ENCODE data around the gene VPS37B.
"Not testable (repeated sequence)": the region's sequence is repeated elsewhere in the genome, so short reads cannot be mapped to it uniquely, and the experiment has no call there.

Gene VPS37B

DNA sequence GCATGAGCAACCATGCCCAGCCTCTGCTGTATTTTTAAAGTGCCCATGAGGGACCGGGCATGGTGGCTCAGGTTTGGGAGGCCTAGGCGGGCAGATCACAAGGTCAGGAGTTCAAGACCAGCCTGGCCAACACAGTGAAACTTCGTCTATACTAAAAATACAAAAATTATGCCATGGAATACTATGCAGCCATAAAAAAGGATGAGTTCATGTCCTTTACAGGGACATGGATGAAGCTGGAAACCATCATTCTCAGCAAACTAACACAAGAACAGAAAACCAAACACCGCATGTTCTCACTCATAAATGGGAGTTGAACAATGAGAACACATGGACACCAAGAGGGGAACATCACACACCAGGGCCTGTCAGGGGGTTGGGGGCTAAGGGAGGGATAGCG is 9.3 kb upstream of the VPS37B start:
- DNase-seq (ENCODE audit: low read depth): not testable (repeated sequence)

DNA sequence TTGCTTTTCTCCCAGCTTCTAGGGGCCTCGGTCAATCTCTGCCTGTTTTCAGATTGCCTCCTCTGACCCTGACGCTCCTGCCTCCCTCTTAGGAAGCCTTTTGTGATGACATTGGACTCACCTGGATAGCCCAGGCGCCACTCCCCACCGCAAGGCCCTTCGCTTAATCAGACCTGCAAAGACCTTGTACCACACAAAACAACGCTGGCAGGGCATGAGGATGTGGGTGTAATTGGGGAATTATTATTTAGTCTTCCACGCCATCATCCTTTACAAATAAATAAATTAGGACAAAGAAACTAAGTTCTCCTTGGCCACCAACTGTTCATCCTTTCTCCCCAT is 7.7 kb upstream of the VPS37B start:
- DNase-seq (ENCODE audit: low read depth): no peak

DNA sequence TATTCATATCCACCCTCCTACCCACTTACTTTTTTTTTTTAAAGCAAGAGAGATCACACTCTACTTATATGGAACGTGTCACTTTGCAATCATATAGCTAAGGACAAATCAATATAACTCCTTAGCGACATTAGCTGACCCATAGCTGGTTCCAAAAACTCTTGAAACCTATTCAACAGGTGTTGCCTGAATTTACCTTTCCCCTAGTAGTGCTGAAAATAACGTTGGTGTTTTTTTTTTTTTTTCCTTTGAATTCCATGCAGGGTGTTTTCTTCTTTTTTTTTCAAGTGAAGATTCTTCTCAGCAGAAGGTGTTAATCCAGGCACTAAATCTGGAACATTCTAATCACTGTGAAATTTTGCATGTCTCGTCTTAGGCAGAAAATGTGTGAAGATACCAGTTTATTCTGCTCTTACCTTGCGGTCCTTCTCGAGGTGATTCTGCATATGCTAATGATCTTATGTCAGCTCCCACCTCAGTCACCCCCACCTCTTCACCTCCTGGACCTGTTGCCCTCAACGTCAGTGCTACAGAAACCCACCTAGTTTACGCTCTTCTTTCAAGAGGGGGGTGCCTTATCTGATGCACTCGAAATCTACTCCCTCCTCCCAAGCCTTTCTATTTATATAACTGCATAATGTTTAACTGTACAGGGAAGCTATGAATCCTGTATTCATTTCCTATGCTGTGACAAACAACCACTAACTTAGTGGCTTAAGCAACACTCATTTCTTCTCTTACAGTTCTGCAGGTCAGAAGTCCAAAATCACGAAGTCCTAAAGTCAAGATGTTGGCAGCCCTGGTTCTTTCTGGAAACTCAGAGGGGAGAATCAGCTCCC is 7.1 kb upstream of the VPS37B start:
- no peak for DNase-seq (ENCODE audit: low read depth)

DNA sequence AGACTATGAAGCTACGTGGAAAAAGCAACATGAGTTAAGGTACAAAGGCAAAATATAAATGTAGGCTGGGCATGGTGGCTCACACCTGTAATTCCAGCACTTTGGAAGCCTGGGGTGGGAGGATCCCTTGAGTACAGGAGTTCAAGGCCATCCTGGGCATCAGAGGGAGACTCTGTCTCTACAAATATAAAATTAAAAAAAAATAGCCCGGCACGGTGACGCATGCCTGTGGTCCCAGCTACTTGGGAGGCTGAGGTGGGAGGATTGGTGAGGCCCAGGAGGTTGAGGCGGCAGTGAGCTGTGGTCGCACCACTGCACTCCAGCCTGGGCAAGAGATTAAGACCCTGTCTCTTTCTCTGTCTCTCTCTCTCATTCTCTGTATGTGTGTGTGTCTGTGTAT is 4.0 kb upstream of the VPS37B start:
- no peak for DNase-seq (ENCODE audit: low read depth)

DNA sequence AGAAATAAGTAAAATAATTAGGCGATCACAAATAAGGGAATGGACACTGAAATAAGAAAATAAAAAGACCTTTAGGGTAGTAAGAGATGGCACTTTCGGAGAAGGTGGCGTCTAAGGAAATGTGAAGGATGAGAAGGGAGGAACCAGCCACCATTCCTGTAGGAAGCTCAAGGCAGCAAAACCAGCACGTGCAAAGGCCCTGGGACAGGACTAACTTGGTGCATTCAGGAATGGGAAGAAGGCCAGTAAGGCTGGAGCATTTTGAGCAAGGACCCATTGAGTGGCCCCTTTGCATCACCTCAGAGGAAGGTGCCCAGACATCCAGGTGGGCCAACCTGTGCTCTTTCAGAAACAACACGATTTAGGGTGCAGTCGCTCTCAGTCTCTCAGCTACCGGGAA is 738 bp upstream of the VPS37B start:
- no peak for DNase-seq (ENCODE audit: low read depth)

DNA sequence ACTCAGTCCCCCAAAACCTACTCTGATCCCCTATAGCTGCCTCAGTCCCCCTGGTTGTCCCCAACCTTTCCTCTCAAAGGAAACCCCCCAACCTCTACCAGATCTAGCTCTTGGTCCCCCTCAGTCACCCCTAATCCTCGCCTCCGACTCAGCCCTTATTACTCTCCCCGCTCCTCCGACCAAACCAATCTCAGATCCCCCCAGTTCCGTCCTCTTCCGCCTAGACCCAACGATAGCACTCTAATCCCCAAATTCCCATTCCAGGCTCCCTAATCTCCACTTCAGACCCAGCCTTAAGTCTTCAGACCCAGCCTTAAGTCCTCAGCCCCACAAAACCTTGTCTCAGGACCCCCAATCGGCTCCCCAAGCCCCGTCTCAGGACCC is 612 bp downstream of the VPS37B start:
- DNase-seq (ENCODE audit: low read depth): no peak

DNA sequence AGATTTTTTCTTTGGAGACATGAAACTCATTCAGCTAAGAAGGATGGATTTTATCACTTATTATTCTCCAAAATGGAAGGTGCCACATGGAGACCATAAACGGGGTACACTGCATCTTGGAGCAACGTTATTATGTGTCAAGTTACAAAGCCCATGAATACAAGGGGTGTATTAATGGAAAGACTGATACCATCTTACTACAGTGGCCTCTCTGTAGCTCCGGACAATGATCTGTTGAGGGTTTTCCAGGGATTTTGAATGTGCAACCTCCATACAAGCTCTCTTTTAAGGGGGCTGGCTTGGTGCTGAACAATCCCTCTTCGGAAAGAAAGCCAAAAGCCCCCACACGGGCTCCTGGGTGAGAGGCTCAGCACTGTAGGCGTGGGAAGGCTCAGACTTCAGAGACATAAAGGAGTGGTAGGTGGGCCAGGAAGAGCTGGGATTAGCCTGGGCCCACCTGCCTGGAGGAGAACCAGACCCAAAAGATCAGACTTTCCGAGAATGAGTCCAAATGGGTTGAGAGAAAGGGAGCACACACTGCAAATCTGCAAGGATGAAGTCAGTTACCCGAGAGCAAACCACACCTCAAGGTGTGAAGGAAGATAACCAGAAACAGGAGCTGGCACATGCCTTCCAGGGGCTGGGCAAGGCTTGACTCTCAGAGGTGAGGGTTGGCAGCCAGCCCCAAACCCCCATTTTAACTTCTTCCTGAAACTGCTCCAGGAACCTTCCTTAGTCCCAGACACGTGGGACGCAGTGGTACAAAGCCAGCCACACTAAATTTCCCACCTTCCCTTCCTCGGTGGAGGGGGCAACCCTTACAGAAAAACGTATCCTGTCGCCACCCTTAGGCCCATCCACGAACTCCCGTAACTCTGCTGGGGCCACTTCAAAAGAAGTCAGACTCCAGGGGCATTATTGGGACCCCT is 1.5 kb downstream of the VPS37B start:
- no peak for DNase-seq (ENCODE audit: low read depth)

DNA sequence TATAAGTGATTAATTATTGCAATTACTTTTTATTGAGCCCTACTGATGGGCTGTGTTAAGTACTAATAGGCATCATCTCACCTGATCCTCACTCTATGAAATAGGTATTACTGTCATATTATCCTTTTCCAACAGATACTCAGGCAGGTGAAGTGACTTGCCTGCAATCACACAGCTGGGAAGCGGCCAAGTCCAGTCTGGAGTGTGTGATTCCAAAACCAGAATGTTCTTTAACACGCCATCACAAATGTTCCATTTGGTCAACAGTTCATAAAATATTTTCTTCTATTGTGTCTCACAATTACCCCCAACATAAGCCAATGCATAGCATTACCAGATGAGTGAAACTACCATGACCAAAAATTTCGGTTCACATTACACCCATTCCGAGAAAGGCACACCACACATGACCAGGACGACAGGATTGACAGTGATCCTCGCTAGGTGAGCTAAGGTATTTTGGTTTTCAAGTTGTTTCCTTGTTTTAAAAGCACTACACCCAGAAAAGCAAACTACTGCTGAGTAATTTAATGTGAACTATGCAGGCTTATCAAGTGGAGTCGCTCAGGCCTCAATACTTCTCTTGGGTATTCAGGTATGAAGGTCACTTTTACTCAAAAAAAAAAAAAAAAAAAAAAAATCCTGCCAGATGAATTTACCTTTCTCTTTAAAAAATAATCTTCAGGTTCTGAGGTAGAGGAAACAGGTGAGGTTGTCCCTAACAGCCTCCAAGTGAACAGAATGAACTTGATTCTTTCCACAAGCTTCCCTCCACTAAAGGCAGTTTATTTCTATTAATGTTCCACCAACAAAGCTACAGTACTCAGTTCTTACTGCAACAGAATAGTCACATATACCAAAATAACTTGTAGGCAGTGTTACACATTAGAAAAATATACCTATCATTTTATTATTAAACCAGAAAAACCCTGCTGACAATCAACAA is 2.4 kb downstream of the VPS37B start:
- no peak for DNase-seq (ENCODE audit: low read depth)

DNA sequence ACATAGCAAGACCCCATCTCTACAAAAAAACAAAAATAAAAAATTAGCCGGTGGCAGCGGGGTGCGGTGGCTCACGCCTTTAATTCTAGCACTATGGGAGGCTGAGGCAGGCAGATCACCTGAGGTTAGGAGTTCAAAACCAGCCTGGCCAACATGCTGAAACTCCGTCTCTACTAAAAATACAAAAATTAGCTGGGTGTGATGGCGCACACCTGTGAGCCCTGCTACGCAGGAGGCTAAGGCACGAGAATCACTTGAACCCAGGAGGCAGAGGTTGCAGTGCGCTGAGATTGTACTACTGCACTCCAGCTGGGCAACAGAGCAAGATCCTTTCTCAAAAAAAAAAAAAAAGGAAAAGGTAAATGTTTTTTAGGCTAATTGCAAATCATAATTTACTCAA is 3.2 kb downstream of the VPS37B start:
- not testable (repeated sequence) for DNase-seq (ENCODE audit: low read depth)

DNA sequence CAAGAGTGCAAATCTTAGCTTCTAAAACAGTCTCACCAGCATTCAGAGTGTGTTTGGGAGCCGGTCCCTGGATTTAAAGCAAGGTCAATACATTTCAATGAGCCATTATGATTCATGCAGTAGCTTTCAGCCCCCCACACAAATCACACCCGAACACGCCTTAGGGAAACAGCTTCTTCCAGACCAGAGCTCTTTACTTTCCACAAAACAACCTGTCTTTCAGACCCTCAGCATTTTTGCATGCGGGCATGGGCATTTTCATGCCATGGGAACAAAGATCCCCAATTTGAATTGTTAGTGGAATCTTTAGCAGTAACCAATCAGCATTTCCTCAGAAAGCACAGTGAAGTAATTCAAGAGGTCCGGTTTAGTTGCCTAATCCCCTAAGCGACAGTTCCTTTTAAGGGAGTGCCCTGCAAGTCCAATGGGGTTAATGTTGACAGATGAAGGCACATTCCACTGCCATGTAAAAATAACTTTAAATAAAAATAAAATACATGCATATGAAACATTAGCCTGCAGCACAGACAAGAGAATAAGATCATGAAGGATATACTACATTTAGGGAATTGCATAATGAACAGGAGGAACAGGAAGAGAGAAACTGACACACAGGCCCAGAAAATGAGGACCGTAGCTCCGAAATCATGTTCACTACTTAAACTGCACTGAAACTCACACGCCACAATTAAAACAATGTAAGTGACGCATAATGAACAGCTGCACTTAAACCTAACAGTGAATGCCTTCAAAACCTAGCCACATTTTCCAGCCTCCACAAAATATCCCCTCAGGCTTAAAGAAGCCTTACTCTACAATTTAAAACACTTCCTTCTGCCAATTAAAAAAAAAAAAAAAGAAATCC is 4.0 kb downstream of the VPS37B start:
- DNase-seq (ENCODE audit: low read depth): no peak

DNA sequence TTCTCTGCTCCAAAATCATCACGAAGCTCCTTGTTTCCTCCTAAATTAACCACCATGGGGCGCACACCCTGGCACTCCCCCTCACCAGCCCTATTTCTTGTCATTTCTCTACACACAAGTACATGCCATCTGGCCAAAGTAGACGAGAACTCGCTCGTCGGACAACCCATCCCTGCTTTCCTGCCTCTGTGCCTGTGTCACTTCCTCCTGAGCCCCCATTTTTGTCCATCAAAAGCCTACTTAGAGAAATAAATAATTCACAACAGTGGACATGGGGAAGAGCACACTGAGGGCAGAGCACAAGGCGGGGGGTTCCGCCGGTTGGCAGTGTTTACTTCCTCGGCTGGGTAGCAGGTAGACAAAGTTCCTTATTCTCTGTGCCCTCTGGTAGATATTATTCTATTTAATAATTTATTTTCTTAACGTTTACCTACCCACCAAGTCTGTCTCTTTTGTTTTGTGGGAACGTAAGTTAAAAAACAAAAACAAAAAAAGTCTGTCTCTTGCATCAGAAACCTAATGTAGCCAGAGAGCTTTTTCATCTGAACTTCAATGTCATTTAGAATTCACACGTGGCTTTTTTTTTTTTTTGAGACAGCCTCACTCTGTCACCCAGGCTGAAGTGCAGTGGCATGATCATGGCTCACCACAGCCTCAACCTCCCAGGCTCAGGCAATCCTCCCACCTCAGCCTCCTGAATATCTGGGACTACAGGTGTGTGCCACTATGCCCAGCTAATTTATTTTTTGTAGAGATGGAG is 6.0 kb downstream of the VPS37B start:
- DNase-seq (ENCODE audit: low read depth): no peak

DNA sequence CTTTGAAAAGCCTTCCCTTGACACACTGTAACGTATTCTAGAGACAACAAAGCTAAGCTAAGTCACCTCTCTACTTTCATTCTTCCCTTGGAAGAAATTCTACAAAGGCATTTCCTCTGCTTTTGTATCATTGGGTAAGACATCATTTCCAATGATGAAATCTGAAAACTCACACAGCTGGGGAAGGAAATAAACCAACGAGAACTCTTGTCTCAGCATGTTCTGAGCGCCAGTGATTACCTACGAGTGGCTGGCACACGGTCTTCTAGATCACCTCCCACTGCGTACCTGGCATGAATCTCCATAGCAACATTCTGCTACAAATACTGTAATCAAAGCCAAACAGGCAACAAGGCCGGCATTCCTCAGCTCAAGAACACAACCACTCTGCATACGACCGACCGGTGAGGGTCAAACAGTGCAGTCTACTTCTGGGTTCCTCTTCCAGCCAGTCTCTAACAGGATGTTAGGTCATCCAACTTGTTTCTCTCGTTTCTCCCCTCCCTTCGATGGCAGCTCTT is 7.6 kb downstream of the VPS37B start:
- no peak for DNase-seq (ENCODE audit: low read depth)

DNA sequence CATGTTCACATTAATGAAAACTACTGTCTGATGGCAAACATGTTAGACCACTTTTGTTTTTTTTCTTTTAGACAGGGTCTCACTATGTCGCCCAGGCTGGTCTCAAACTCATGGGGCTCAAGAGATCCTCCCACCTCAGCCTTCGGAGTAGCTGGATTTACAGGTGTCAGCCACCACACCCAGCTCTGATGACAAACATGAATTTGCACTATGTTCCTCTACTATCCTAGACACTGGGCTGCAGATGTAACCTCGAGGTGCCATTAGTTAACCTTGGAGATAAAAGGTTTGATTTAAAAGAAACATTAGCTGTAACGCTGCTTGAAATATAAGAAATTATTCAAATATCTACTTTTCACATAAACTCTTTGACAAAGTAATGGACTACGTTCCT is 8.1 kb downstream of the VPS37B start:
- no peak for DNase-seq (ENCODE audit: low read depth)

DNA sequence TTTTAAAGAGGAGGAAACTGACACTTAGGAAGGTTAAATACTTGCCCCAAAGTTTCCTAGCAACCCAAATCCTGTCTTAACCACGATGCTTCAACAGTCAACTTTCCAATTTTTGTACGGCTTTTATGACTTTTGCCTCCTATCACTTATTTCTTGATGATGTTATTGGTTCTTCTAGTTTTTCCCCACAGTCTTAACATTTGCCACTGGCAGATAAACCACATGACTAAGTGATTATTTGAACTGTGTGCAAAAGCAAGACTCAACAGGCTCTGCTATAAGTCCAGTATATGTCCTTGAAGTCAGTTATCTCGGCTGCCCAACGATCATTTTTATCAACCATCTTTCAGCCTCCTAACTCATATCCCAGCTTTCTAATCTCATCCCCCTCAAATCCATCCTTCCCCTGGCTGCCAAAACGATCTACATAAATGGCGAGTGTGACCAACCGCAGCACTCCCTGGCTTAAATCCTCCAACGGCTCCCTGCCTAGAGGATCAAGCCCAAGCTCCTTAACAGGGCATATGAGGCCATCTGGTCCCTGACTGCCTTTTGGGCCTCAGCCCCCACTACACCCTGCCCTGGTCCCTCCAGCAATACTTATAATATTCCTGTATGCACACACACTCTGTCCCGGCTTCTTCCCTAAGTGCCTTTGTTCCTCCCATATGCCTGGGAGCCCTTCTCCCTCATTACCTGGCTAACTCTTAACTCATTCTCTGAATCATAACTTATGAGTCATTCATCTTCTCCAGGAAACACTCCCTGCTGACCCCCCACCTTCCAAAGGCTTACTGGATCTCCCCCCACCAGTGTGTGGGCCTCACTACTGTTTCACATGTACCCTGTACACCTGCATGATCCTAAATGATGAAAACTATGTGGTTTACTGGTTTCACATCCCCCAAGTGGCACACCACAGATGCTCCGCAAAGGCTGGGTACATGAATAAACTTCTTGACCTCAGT is 8.8 kb downstream of the VPS37B start:
- no peak for DNase-seq (ENCODE audit: low read depth)

DNA sequence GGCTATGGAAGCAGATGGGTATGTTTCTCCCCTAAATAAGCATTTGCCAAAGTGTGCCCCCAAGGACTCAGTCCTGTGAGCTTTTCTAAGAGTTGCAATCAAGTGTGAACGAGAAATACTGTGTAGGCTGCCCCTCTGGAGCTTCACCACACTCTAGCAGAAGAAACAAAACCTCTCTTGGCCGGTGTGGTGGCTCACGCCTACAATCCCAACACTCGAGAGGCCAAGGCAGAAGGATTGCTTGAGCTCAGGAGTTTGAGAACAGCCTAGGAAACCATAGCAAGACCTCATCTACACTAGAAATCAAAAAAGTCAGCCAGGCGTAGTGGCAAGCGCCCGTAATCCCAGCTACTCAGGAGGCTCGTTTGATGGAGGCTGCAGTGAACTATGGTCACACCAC is 9.8 kb downstream of the VPS37B start:
- DNase-seq (ENCODE audit: low read depth): no peak

DNA sequence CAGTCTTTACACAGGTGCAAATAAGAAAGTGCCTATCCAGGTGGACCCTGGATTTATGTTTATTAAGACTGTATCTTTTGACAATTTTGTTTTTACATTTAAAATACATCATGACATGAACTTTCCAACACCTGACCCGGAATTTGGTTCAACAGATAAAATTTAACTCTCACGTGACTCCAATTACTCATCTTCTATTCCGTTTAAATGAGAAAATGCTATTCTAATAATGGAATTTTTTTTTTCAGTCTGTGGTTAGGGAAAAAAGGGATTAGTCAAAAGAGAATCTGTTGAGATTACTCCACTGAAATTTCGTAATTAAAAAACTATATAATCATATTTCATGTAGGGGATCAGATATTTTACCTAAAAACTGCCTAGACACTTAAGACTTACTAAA is 11.1 kb downstream of the VPS37B start:
- DNase-seq (ENCODE audit: low read depth): no peak

DNA sequence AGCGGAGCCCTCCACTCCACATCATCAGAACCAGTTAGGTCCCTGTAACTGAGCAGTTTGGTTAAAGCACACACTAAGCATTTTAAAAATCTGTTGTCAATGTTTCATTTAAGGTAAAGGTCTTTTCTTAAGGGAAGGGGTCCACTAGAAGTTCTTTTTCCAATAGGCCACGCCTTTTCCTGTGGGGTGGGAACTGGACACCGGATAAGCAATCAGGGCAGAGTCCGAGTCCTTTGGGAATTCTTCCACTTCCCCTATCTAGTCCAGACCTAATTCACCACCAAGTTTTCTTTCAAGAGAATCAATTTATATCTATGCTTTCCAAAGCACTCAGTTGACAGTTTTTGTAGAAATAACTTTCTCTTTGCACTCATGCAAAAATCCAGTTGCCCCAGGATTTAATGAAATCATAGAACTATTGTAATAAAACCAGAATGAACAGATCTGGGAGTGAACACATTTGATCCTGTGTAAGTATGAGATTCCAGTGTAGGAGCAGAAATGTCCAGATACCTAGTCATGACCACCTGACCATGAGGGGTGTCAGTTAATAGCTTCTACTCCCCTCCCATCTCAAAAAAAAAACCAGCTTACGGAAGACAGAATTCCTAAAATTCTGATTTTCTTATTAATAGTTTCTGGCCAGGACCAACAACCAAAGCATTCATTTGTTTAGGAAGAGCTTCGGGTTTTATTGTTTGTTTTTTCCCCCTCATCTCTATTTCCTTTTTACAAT is 11.7 kb downstream of the VPS37B start:
- DNase-seq (ENCODE audit: low read depth): no peak

DNA sequence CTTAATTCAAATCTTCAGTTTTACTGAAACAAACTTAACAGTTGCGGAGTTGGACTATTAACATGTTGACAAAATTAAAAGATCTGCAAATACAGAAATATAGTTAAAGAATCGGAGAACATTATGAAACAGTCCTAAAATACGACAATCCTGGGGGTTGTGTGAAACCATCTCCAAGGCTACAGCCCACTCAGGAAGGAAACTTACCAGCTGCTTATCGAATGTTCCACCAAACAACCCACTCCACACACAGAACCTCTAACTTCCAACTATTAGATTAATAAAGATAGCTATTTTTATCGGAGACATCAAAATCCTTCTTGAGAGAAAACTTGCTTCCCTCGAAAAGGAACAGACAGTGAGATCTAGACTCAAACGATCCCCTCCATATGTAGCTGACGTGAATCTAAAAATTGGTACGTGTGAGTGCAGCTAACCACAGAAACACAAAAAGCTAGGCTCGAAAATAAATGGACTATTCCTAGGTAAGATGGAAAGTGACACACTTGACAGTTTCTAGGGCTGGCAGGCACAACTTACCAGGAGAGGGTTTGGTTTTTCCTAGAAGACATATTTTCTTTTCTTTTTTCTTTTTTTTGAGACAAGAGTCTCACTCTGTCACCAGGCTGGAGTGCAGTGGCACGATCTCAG is 12.9 kb downstream of the VPS37B start:
- no peak for DNase-seq (ENCODE audit: low read depth)

All from activated T-cell treated with anti-CD3 and anti-CD28 coated beads for 24 hours (primary cell).